ENCODE results near the gene ARHGAP11B.
"Not testable (repeated sequence)": the region's sequence is repeated elsewhere in the genome, so short reads cannot be mapped to it uniquely, and the experiment has no call there.

Gene ARHGAP11B

GRCh38 chr15:30625436-30626193 is at the start of gene ARHGAP11B:
Gene ARHGAP11B, plus strand, starts transcription at chr15:30626128.
- peak; percentile 98 for DNase-seq (ENCODE audit: low read depth)

- not testable (repeated sequence) for DNase-seq (ENCODE audit: low read depth)
These were observed 46.4 kb upstream of the ARHGAP11B start for GRCh38 chr15:30579394-30579970.

GRCh38 chr15:30580716-30581115 is 45.2 kb upstream of the ARHGAP11B start:
- not testable (repeated sequence) for DNase-seq (ENCODE audit: low read depth)

GRCh38 chr15:30598953-30599352 is 27.0 kb upstream of the ARHGAP11B start:
- not testable (repeated sequence) for DNase-seq (ENCODE audit: low read depth)

GRCh38 chr15:30603796-30604195 is 22.1 kb upstream of the ARHGAP11B start, which contains the start of gene GOLGA8H:
Gene GOLGA8H, plus strand, starts transcription at chr15:30604028. Its CDS starts 98 bp downstream, at chr15:30604126.
- not testable (repeated sequence) for DNase-seq (ENCODE audit: low read depth)

GRCh38 chr15:30612271-30612670 is 13.7 kb upstream of the ARHGAP11B start:
- DNase-seq (ENCODE audit: low read depth): not testable (repeated sequence)

GRCh38 chr15:30621342-30621741 is 4.6 kb upstream of the ARHGAP11B start:
- DNase-seq (ENCODE audit: low read depth): peak; percentile 24

- peak; percentile 24 for DNase-seq (ENCODE audit: low read depth)
These were observed 252 bp downstream of the ARHGAP11B start for GRCh38 chr15:30626194-30626565.

- not testable (repeated sequence) for DNase-seq (ENCODE audit: low read depth)
These were observed 704 bp downstream of the ARHGAP11B start for GRCh38 chr15:30626632-30627031.

- peak; percentile 70 for DNase-seq (ENCODE audit: low read depth)
These were observed 24.3 kb downstream of the ARHGAP11B start for GRCh38 chr15:30650012-30650929.

GRCh38 chr15:30661154-30661553 is 35.2 kb downstream of the ARHGAP11B start:
- DNase-seq (ENCODE audit: low read depth): peak; percentile 29

- peak; percentile 30 for DNase-seq (ENCODE audit: low read depth)
These were observed 43.7 kb downstream of the ARHGAP11B start for GRCh38 chr15:30669621-30670020.

GRCh38 chr15:30670056-30670455 is 44.1 kb downstream of the ARHGAP11B start:
- peak; percentile 10 for DNase-seq (ENCODE audit: low read depth)

GRCh38 chr15:30671309-30671708 is 45.4 kb downstream of the ARHGAP11B start:
- DNase-seq (ENCODE audit: low read depth): no peak

- peak; percentile 51 for DNase-seq (ENCODE audit: low read depth)
These were observed 49.2 kb downstream of the ARHGAP11B start for GRCh38 chr15:30675126-30675525.

- DNase-seq (ENCODE audit: low read depth): peak; percentile 69
These were observed 50.0 kb downstream of the ARHGAP11B start for GRCh38 chr15:30675891-30676290.

- DNase-seq (ENCODE audit: low read depth): not testable (repeated sequence)
These were observed 55.1 kb downstream of the ARHGAP11B start for GRCh38 chr15:30680997-30681396.

- DNase-seq (ENCODE audit: low read depth): peak; percentile 7
These were observed 59.9 kb downstream of the ARHGAP11B start for GRCh38 chr15:30685709-30686285.

- not testable (repeated sequence) for DNase-seq (ENCODE audit: low read depth)
These were observed 60.7 kb downstream of the ARHGAP11B start for GRCh38 chr15:30686651-30687050.

Measured in iris pigment epithelial cell (primary cell).